ENCODE measurements around the gene PRKG1. TPM values are rescaled to one million over a fixed set of nuclear protein-coding genes. Genes with fewer than 3 reads are reported as not detected.

The PRKG1 gene
- total RNA-seq, 4 donors from 2014 or later: 17.1 to 36.4 (median 25.8) TPM

GRCh38 chr10:51786016-51786683 is 711.9 kb downstream of the PRKG1 start:
- DNase-seq (ENCODE audit: low spot score) (no peak), ATAC-seq (ENCODE audit: low FRiP score) (no peak)
- no peak for TF ChIP-seq CTCF (IDR thresholded peaks at IDR 0.05)

GRCh38 chr10:51786684-51787035 is 712.4 kb downstream of the PRKG1 start:
- no peak for TF ChIP-seq CTCF (IDR thresholded peaks at IDR 0.05)
- ATAC-seq (ENCODE audit: low FRiP score) (no peak), DNase-seq (ENCODE audit: low spot score) (no peak)

GRCh38 chr10:51788273-51788672 is 714.0 kb downstream of the PRKG1 start:
- no peak for TF ChIP-seq CTCF (IDR thresholded peaks at IDR 0.05)
- ATAC-seq (ENCODE audit: low FRiP score) (no peak), DNase-seq (ENCODE audit: low spot score) (no peak)

GRCh38 chr10:51789118-51789517 is 714.8 kb downstream of the PRKG1 start:
- DNase-seq (ENCODE audit: low spot score): no peak
- ATAC-seq (ENCODE audit: low FRiP score): no peak
- no peak for TF ChIP-seq CTCF (IDR thresholded peaks at IDR 0.05)

- no peak for DNase-seq (ENCODE audit: low spot score)
- ATAC-seq (ENCODE audit: low FRiP score): no peak
- TF ChIP-seq CTCF (IDR thresholded peaks at IDR 0.05): no peak
Observed at GRCh38 chr10:51789903-51790302, 715.6 kb downstream of the PRKG1 start.

GRCh38 chr10:51792678-51793077 is 718.4 kb downstream of the PRKG1 start:
- DNase-seq (ENCODE audit: low spot score) (no peak), ATAC-seq (ENCODE audit: low FRiP score) (no peak)
- no peak for TF ChIP-seq CTCF (IDR thresholded peaks at IDR 0.05)

GRCh38 chr10:51800121-51800520 is 725.8 kb downstream of the PRKG1 start:
- ATAC-seq (ENCODE audit: low FRiP score) (no peak), DNase-seq (ENCODE audit: low spot score) (no peak)
- TF ChIP-seq CTCF (IDR thresholded peaks at IDR 0.05): no peak

Measured in omental fat pad (tissue), 4 donors.